Left kidney (tissue), 2 donors: ENCODE data around the gene MYH14. TPM values are rescaled to one million over a fixed set of nuclear protein-coding genes. Genes with fewer than 3 reads are reported as not detected.
"Not testable (repeated sequence)": the region's sequence is repeated elsewhere in the genome, so short reads cannot be mapped to it uniquely, and the experiment has no call there.

ENCODE experiments used
- DNase-seq: peaks from one replicate; pipeline ENCODE4 v3.0.0-alpha.2; 2013
- polyA plus RNA-seq: library from polyadenylated mRNA; unstranded; fragments of 120-200 nt; gene quantifications from one replicate; pipeline ENCODE4 v1.2.1, GENCODE V29; 2013; ENCODE audit not compliant: insufficient read length

Gene MYH14
- polyA plus RNA-seq, 1 donor, result 22.9 TPM

DNA sequence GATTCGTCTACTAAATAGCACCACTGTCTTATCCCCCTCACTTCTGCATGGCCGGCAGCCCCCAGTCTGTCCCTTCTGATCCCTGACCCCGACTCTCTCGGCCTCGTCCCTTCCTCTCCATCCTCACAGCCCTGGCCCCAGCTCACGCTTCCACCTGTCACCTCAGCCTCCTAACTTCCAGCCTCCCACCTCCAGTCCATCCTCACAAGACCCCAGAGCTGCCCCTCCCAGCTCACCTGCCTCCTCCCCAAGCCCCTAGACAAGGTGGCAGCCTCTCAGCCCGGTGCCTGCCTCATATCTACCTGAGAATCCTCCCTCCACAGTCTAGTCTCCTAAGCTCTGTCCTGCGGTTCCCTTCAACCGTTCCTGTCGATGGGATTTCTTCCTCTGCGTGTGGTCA, 115.7 kb downstream of the MYH14 start:
- no peak for DNase-seq

DNA sequence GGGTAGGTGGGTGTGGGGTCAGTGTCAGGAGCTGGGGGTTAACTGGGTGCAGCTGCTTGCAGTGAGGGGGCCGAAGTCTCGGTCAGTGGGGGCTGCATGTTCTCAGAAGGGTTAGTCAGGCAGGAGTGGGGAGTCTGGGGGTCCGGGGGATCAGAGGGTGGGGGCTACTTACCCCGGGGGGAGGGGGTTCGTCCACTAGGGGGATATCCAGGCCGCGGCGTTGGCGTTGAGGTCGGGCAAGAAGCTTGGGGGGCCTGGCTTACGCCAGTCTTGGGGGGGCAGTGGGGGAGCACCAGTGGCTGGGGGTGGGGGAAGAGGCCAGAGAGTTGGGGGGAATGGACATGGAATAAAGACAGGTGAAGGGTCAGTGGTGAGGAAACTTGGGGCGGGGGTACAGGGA, 116.6 kb downstream of the MYH14 start:
- DNase-seq, result no peak

DNA sequence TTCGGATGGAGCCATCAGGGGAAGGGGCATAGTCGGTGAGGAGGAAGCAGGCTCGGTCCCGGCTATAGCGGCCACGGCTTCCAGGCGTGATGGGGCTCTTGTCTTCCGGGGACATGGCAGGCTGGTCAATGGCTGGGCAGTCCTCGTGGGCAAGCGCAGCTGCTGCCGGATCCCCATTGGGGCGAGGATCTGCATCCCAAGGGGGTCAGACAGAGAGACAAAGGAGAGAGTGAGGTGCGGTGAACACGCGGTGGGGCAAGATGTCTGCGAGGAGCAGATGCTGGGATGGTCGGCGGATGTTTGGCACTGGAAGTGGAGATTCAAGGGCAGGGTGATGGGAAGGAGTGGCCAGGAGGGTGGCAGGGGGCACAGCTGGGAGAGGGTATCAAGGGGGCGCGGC, 117.2 kb downstream of the MYH14 start:
- DNase-seq, result no peak

- no peak for DNase-seq
These were observed 118.4 kb downstream of the MYH14 start for GRCh38 chr19:50321831-50322230.

GRCh38 chr19:50322234-50322633, 118.8 kb downstream of the MYH14 start:
- no peak for DNase-seq

DNA sequence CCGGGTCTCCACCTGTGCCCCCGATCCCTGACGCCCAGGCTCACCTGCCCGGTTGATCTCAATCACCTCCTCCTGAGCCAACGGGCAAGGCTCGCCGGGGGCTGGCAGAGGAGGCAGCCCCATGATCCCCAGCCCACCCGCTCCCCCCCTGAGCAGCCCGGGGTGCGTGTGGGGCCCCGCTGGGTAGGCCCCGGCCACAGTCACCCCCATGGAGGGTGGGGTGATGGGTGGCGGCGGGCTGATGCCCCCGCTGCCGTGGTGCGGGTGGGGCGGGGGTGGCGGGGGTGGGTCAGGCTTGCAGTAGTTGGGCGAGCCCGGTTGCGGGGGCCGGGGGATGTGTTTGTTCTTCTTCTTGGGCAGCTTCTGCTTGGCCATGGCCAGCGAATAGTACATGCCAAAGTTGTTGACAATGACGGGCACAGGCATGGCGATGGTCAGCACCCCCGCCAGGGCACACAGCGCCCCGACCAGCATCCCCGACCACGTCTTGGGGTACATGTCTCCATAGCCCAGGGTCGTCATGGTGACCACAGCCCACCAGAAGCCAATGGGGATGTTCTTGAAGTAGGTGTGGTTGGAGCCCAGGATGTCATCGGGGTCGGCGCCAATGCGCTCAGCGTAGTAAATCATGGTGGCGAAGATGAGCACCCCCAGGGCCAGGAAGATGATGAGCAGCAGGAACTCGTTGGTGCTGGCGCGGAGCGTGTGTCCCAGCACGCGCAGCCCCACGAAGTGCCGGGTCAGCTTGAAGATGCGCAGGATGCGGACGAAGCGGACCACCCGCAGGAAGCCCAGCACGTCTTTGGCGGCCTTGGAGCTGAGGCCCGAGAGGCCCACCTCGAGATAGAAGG, 119.7 kb downstream of the MYH14 start:
- DNase-seq, result no peak

GRCh38 chr19:50323782-50324133, 120.3 kb downstream of the MYH14 start:
- DNase-seq, result no peak

- no peak for DNase-seq
These were observed 120.9 kb downstream of the MYH14 start for GRCh38 chr19:50324331-50324730.

GRCh38 chr19:50325310-50326100, 122.1 kb downstream of the MYH14 start:
- no peak for DNase-seq

GRCh38 chr19:50326101-50326664, 122.8 kb downstream of the MYH14 start:
- DNase-seq, result no peak

GRCh38 chr19:50327013-50327412, 123.6 kb downstream of the MYH14 start:
- no peak for DNase-seq

- no peak for DNase-seq
These were observed 124.2 kb downstream of the MYH14 start for GRCh38 chr19:50327461-50328223.

DNA sequence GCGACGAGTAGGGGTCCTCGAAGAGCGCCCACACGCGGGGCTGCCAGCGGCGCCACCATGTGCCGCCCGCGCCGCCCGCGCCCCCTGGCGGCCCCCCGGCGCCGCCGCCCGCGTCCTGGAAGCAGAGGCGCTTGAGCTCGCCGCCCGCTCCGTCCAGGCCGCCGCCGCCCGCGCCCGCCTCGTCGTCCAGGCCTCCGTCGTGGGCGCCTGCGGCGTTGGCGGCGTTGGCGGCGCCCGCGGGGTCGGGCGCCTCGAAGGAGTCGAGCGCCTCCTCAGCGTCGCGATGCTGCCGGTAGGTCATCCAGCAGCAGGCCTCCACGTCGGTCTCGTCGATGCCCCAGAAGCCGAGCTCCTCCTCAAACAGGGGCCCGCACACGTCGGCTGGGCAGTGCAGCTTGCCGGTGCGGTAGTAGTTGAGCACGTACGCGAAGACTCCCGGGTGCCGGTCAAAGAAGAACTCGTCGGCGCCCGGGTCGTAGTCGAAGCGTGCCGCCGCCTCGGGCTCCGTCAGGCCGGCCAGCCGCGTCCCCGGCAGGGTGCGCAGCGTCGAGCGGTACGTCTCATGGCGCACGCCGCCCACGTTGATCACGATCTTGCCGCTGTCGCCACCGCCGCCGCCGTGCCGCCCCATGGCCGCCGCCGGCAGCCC, 124.9 kb downstream of the MYH14 start:
- no peak for DNase-seq

- no peak for DNase-seq
These were observed 125.4 kb downstream of the MYH14 start for GRCh38 chr19:50328873-50329145.

DNA sequence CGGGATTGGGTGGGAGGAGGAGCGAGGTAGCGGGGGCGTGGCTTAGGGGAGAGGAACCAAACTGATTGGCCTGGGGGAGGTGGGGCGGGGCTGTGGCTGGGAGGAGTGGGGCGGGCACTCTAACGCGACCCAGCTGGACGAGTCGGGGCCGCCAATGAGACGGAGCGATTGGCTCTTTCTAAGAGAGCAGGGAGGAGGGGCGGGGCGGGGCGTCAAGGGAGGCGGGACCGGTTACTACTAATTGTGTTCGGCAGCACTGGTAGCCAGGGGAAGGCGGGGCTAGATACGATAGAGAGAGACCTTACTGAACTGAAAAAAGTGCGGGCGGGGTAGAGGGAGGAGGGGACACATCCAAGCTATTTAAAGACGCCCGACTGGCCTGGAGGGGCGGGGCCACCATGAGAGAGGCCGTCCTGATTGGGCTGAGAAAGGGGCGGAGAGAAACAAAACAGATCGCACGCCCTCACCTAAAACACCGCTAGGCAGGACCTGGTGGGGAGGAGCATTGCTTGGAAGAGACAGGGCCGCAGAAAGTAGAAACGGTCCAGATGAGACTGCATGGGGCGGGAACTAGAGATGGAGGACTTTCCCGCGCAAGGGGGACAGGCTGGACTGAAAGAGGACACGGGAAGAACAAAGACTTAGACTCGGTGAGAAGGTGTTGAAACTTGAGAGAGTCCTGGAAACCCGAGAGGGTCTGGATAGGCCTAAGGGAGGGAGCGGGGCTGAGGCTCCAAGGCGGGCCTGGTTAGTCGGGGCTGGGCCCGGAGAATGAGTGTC, 125.9 kb downstream of the MYH14 start, which contains the start of gene KCNC3:
Gene KCNC3, minus strand, starts transcription at position 232 of the 780 bp plus-strand sequence. CDS start 295 bp downstream, outside the sequence.
- peak; percentile 100 for DNase-seq

- not testable (repeated sequence) for DNase-seq
These were observed 126.5 kb downstream of the MYH14 start for GRCh38 chr19:50329926-50330294.

DNA sequence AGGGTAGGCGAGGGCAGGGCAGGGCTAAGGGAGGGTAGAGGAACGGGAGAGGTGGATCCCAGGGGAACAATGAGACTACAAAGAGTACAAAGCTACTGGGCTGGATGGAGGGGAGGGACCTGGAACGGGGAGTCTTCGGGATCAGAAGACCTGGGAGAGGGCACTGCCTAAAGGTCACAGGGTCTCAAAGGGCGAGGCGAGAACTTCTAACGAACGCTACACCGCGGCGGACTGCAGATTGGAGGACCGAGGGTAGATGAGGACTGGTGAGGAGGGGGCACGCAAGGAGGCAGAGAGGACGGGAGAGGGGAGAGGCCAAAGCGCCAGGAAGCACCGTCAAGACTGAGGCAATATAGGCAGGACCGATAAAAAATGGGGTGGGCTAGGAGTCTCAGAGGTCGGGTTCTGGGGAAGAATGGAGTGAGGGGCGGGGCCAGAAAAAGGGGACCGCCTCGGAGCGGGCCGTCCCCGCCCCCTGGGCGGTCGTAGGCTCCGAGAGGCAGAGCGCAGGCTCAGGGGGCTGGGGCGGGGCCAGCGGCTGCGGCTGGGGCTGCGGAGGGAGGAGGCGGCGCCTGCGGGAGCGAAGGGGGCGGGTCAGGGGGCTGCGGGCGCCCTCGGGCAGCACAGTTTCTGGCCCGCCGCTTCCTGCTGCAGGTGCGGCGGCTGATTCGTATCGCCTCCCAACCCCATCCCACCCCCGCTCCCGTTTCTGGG, 127.1 kb downstream of the MYH14 start:
- peak; percentile 88 for DNase-seq

DNA sequence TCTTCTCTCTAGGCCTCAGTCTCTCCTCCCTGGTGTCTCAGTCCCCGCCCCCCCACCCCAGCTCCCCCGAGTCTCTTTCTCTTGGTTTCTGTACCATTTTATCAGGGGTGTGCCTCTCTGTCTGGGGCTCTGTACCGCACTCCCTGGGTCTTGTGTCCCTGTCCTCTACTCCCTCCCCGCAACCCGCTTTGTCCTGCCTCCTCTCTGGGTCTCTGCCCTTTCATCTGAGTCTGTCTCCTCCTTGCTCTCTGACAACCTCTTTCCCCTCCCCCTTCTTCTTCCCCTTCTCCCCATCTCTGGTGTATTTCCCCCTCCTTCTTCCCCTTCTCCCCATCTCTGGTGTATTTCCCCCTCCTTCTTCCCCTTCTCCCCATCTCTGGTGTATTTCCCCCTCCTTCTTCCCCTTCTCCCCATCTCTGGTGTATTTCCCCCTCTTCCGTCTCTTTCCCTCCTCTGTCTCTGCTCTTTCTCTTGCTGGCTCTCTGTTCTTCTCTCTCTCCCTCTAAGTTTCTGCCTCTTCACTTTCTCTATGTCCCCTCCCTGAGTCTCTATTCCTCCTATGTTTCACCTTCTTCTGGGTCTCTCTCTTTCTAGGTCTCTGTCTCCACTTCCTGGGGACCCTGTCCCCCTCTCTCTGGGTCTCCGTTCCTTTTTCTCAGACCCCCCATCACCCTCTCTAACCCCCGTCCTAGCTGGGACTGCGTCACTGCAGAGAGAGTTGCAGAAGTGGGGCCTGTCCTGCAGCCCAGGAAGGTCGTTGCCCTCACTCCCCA, 128.0 kb downstream of the MYH14 start:
- no peak for DNase-seq

- no peak for DNase-seq
These were observed 128.5 kb downstream of the MYH14 start for GRCh38 chr19:50331994-50332243.
